HEK293 (cell line): ENCODE measurements around the gene NELFB.

Experiments used
- CTCF ChIA-PET: fragments of 350-600 bp; formaldehyde crosslinking; extraction: SDS; loops from one replicate; lab custom pipeline; 2021; ENCODE audit warnings: antibody characterized with exemption; lab: Yijun Ruan, JAX
- POLR2A ChIA-PET: fragments of 300-600 bp; formaldehyde crosslinking; extraction: SDS; loops from one replicate; lab custom pipeline; 2020; ENCODE audit warnings: antibody characterized with exemption, inconsistent platforms; lab: Yijun Ruan, JAX
- H3K27ac ChIP-seq: fragments of 200-500 bp; sonication (Bioruptor generic); 2 replicates; pipeline ENCODE4 v1.5.1; 2014; ENCODE audit warnings: low read depth, low read length, control low read depth, inconsistent platforms; ENCODE audit errors: extremely low read depth
- H3K36me3 ChIP-seq, 2 experiments: fragments of 200-500 bp in 1 of 2; sonication (Bioruptor generic) in 1 of 2; 1 replicate in 1 of 2; 2 replicates in 1 of 2; pipeline ENCODE4 v1.5.1; 2014 to 2017; ENCODE audit warnings: inconsistent platforms in 2 of 2, low read length in 2 of 2; ENCODE audit not compliant: control insufficient read depth in 2 of 2, insufficient read depth in 1 of 2
- H3K4me1 ChIP-seq: fragments of 200-500 bp; sonication (Bioruptor generic); 2 replicates; pipeline ENCODE4 v1.5.1; 2014; ENCODE audit warnings: mild to moderate bottlenecking, low read length, inconsistent platforms; ENCODE audit not compliant: control insufficient read depth, insufficient read depth
- H3K4me3 ChIP-seq: 2 replicates; pipeline ENCODE4 v1.5.1; 2011; ENCODE audit warnings: low read depth, mild to moderate bottlenecking, control low read depth, low read length, moderate library complexity
- H3K9me3 ChIP-seq: fragments of 200-500 bp; sonication (Bioruptor generic); 2 replicates; pipeline ENCODE4 v1.5.1; 2014; ENCODE audit warnings: low read depth, low read length, inconsistent platforms; ENCODE audit not compliant: control insufficient read depth, insufficient read depth
- BCL11A ChIP-seq: fragments of 450-650 bp; formaldehyde crosslinking; IDR thresholded peaks from 2 replicates; pipeline ENCODE4 v1.5.1; 2016; ENCODE audit warnings: low read depth, missing biosample characterization, missing genetic modification characterization
- EGR2 ChIP-seq: fragments of 450-650 bp; formaldehyde crosslinking; IDR thresholded peaks from 2 replicates; pipeline ENCODE4 v1.5.1; 2016; ENCODE audit warnings: low read depth, missing biosample characterization, missing genetic modification characterization
- GLIS1 ChIP-seq: fragments of 450-650 bp; formaldehyde crosslinking; IDR thresholded peaks from 2 replicates; pipeline ENCODE4 v1.5.1; 2016; ENCODE audit warnings: missing biosample characterization, missing genetic modification characterization
- GLIS2 ChIP-seq: fragments of 450-650 bp; formaldehyde crosslinking; IDR thresholded peaks from 2 replicates; pipeline ENCODE4 v1.5.1; 2016; ENCODE audit warnings: missing biosample characterization, missing genetic modification characterization
- MZF1 ChIP-seq: fragments of 450-650 bp; formaldehyde crosslinking; IDR thresholded peaks from 2 replicates; pipeline ENCODE4 v1.5.1; 2017; ENCODE audit warnings: missing biosample characterization, missing genetic modification characterization, borderline replicate concordance
- SALL2 ChIP-seq: fragments of 450-650 bp; formaldehyde crosslinking; IDR thresholded peaks from 2 replicates; pipeline ENCODE4 v1.5.0; 2017; ENCODE audit warnings: missing biosample characterization, mild to moderate bottlenecking, missing genetic modification characterization, borderline replicate concordance
- SCRT1 ChIP-seq: fragments of 450-650 bp; formaldehyde crosslinking; IDR thresholded peaks from 2 replicates; pipeline ENCODE4 v1.5.1; 2016; ENCODE audit warnings: missing biosample characterization, missing genetic modification characterization, borderline replicate concordance
- SP2 ChIP-seq: fragments of 450-650 bp; formaldehyde crosslinking; IDR thresholded peaks from 2 replicates; pipeline ENCODE4 v1.5.1; 2016; ENCODE audit warnings: missing biosample characterization, missing genetic modification characterization
- SP7 ChIP-seq: fragments of 450-650 bp; formaldehyde crosslinking; IDR thresholded peaks from 2 replicates; pipeline ENCODE4 v1.5.1; 2016; ENCODE audit warnings: missing biosample characterization, missing genetic modification characterization
- TRIM28 ChIP-seq: IDR thresholded peaks from 2 replicates; pipeline ENCODE4 v1.6.1; 2011; ENCODE audit warnings: low read length, control low read depth, borderline replicate concordance
- WT1 ChIP-seq: fragments of 450-650 bp; formaldehyde crosslinking; IDR thresholded peaks from 2 replicates; pipeline ENCODE4 v1.5.1; 2016; ENCODE audit warnings: missing biosample characterization, missing genetic modification characterization
- ZFHX2 ChIP-seq: fragments of 450-650 bp; formaldehyde crosslinking; conservative IDR thresholded peaks from 2 replicates; pipeline ENCODE4 v1.5.1; 2016; ENCODE audit warnings: missing biosample characterization, missing genetic modification characterization
- ZNF16 ChIP-seq: fragments of 450-650 bp; formaldehyde crosslinking; IDR thresholded peaks from 2 replicates; pipeline ENCODE4 v1.5.1; 2016; ENCODE audit warnings: low read depth, missing biosample characterization, missing genetic modification characterization
- ZNF214 ChIP-seq: fragments of 450-650 bp; formaldehyde crosslinking; IDR thresholded peaks from 2 replicates; pipeline ENCODE4 v1.5.1; 2017; ENCODE audit warnings: missing biosample characterization, mild to moderate bottlenecking, missing genetic modification characterization, borderline replicate concordance
- ZNF37A ChIP-seq: fragments of 450-650 bp; IDR thresholded peaks from 2 replicates; pipeline ENCODE4 v1.5.1; 2018; ENCODE audit warnings: missing biosample characterization, missing genetic modification characterization
- ZNF423 ChIP-seq: fragments of 450-650 bp; formaldehyde crosslinking; IDR thresholded peaks from 2 replicates; pipeline ENCODE4 v1.5.1; 2016; ENCODE audit warnings: missing biosample characterization, missing genetic modification characterization
- ZNF48 ChIP-seq: fragments of 450-650 bp; formaldehyde crosslinking; IDR thresholded peaks from 2 replicates; pipeline ENCODE4 v1.5.1; 2016; ENCODE audit warnings: missing biosample characterization, missing genetic modification characterization
- ZNF488 ChIP-seq: fragments of 450-650 bp; formaldehyde crosslinking; IDR thresholded peaks from 2 replicates; pipeline ENCODE4 v1.5.1; 2016; ENCODE audit warnings: missing biosample characterization, missing genetic modification characterization
- ZNF548 ChIP-seq: fragments of 450-650 bp; formaldehyde crosslinking; IDR thresholded peaks from 2 replicates; pipeline ENCODE4 v1.5.1; 2016; ENCODE audit warnings: missing biosample characterization, missing genetic modification characterization
- ZNF600 ChIP-seq: fragments of 450-650 bp; formaldehyde crosslinking; IDR thresholded peaks from 2 replicates; pipeline ENCODE4 v1.5.1; 2016; ENCODE audit warnings: missing biosample characterization, missing genetic modification characterization
- ZNF704 ChIP-seq: fragments of 450-650 bp; formaldehyde crosslinking; IDR thresholded peaks from 2 replicates; pipeline ENCODE4 v1.5.1; 2016; ENCODE audit warnings: missing biosample characterization, missing genetic modification characterization
- TF ChIP-seq, protein P1 (sequence below): fragments of 450-650 bp; formaldehyde crosslinking; IDR thresholded peaks from 2 replicates; pipeline ENCODE4 v1.5.1; 2016; ENCODE audit warnings: missing biosample characterization, missing genetic modification characterization

The NELFB gene

GRCh38 chr9:137306066-137306849 is 51.1 kb downstream of the NELFB start:
- ChIA-PET CTCF (no interaction called here), POLR2A (no interaction called here)
- TF ChIP-seq ZNF423 (tag by site-specific recombination) (no peak), ZNF48 (no peak), EGR2 (tag by site-specific recombination) (peak; percentile 85), GLIS1 (tag by site-specific recombination) (0 out of 2 replicates have a peak, but pooled peaks have one; percentile 13), GLIS2 (tag by site-specific recombination) (peak; percentile 66; the same call in 1 of the 2 replicates), TRIM28 (no peak), MZF1 (tag by site-specific recombination) (no peak), ZNF704 (tag by site-specific recombination) (no peak), WT1 (tag by site-specific recombination) (no peak), SP2 (tag by site-specific recombination) (peak; percentile 30; the same call in 1 of the 2 replicates), ZNF548 (tag by site-specific recombination) (no peak), ZNF37A (tag by site-specific recombination) (no peak), SCRT1 (tag by site-specific recombination) (no peak), SALL2 (tag by site-specific recombination) (no peak), ZFHX2 (tag by site-specific recombination) (peak; percentile 88), ZNF16 (tag by site-specific recombination) (no peak)
- TF ChIP-seq, protein P1, sequence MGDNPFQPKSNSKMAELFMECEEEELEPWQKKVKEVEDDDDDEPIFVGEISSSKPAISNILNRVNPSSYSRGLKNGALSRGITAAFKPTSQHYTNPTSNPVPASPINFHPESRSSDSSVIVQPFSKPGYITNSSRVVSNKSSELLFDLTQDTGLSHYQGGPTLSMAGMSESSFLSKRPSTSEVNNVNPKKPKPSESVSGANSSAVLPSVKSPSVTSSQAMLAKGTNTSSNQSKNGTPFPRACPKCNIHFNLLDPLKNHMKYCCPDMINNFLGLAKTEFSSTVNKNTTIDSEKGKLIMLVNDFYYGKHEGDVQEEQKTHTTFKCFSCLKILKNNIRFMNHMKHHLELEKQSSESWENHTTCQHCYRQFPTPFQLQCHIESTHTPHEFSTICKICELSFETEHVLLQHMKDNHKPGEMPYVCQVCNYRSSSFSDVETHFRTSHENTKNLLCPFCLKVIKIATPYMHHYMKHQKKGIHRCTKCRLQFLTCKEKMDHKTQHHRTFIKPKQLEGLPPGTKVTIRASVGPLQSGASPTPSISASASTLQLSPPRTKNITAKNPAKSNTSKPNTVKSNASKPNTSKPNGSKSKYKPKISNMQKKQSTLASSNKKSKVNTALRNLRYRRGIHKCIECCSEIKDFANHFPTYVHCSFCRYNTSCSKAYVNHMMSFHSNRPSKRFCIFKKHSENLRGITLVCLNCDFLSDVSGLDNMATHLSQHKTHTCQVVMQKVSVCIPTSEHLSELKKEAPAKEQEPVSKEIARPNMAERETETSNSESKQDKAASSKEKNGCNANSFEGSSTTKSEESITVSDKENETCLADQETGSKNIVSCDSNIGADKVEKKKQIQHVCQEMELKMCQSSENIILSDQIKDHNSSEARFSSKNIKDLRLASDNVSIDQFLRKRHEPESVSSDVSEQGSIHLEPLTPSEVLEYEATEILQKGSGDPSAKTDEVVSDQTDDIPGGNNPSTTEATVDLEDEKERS (tag by site-specific recombination) = no peak
- no peaks in the 10 kb centered on the region for H3K36me3 ChIP-seq
- H3K4me3 ChIP-seq = no peak overlapping the region
- H3K4me1 ChIP-seq = peaks cover 4% of the 10 kb centered on the region; the same call in 1 of the 2 replicates
- no peak overlapping the region for H3K27ac ChIP-seq
- no peaks in the 10 kb centered on the region for H3K9me3 ChIP-seq

DNA sequence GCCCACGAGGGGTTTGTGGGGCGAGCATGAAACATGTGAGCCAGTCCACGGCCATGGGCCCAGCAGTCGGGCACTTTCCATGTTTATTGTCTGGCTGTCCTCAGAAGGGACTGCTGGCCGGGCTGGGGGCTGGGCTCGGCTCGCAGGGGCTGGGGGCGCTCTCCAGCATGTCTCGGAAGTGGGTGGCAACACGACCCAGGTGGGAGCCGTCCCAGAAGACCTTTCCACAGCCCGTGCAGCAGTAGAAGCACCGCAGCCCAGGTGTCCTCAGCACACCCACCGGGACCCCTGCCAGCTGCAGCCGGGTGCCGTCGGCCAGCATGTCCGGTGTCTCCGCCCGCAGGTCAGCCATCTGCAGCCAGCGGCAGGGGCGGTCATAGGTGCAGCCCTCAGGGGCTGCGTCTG is 51.7 kb downstream of the NELFB start:
- Histone ChIP-seq H3K4me3 (no peak overlapping the region), H3K27ac (no peak overlapping the region), H3K36me3 (no peaks in the 10 kb centered on the region), H3K4me1 (peaks cover 4% of the 10 kb centered on the region; the same call in 1 of the 2 replicates), H3K9me3 (no peaks in the 10 kb centered on the region)
- POLR2A ChIA-PET = interaction anchor here (0.5 kb wide), 1 partner anchor 20 kb away, joined by 3 read pairs; no protein-coding TSS in a partner anchor
- TF ChIP-seq BCL11A (tag by site-specific recombination) (no peak), ZNF214 (tag by site-specific recombination) (no peak), SP7 (no peak), ZNF488 (no peak), ZNF600 (tag by site-specific recombination) (0 out of 2 replicates have a peak, but pooled peaks have one; percentile 30)
- CTCF ChIA-PET = interaction anchor here (0.6 to 0.7 kb wide), 3 partner anchors 24 to 439 kb away, joined by 3 to 5 read pairs (median 3); no protein-coding TSS in a partner anchor
